Stimulated activated CD4-positive, alpha-beta T cell treated with anti-CD3 and anti-CD28 coated beads, Interleukin-4, amount 100 ng/mL, for 24 hours (primary cell): ENCODE results near the gene MAP3K7.
A peak's percentile ranks its signal among the peaks of the same experiment; 100 is the strongest.

ENCODE experiments used
- DNase-seq: peaks from one replicate; pipeline ENCODE4 v3.0.0-alpha.2; 2020

The MAP3K7 gene

DNA sequence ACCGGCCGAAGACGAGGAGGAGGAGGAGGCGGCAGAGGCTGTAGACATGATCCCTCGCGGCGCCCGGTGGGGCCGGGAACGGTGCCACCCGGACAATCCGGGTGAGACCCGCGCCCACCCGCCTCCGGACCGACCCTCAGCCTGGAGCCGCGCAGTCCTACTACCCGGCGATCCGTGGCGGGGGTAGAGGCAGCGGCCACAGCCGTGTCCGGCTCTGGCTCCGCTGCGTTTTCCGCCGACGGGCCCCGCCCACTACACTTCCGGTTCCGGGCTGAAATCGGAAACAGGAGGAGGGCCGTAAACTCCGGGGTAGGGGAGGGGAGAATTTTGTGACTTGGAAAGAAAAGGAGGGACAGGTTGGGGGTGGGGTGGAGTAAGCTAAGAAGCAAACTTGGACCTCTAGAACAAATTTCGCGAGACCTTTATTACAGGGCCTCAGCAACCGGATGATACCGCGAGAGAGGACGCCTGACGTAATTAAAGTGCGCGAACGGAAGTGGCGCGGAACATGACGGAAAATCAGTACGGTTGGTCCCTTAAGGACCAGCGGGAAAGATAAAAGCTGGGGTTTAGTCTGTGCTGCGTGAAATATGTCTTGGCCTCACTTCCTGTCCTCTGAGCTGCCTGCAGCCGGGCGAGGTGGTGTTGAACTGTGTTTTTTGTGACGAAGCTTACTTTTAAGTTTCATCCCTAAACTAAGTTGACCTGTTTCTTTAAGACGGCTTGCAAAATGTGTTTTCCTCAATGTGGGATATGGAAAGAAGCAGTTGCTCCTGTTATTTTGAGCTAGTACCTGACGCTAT is at the start of gene MAP3K7:
Gene MAP3K7, minus strand, starts transcription at position 237 of the 803 bp plus-strand sequence. Its CDS starts 189 bp downstream, at position 48.
- peak; percentile 93 for DNase-seq

DNA sequence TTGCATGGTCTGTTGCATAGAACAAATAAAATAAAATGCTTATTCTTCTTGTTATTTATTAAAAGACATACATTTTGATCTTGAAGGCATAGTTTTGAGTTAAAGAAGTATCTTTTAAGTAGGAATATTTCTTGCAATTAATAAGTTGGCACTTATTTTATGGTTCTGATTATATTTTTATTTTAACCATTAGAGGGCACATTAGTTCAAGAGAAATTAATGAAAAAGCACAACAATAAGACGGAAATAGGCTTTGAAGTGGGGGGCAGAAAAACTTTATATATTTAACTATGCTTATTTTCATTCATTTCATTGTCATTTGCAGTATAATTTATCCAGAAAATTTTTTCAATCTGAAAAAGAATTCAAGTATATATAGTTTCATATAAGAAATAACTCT is 44.2 kb upstream of the MAP3K7 start:
- no peak for DNase-seq

DNA sequence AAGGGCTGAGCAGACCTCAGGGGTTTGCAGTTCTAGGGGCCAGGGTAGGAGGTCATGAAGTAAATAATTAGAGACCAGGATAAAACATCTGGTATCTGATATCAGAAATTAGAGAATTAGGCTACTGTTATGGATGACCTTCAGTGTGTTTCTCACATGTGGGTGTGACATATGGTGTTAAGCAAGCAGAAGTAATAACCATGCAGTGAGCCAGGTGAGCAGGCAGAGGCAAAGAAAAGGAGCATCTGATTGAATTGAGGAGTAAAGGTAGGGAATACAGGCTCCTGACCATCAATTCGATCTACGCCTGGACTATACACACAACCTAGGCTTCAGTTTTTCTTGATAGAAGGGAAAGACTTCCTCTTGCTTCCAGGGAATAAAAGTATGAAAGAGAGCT is 34.7 kb upstream of the MAP3K7 start:
- no peak for DNase-seq

DNA sequence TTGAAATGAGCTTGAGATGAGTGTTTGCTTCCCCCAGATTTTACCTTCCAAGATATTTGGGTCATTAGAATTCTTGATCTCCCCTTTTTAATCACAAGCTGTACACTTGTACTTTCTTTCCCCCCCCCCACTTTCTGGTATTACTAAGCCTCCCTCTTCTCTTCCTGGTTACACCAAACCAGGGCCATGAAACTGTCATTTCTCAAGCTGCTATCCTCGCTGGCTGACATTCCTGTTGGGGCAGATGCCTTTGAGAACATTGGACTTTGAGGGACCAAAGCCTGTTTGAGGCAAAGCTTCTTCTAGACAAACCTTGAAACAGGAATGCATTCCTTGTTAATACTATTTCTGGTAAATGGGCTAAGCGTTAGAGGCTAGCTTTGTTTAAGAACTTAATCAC is 32.3 kb upstream of the MAP3K7 start:
- DNase-seq: no peak

DNA sequence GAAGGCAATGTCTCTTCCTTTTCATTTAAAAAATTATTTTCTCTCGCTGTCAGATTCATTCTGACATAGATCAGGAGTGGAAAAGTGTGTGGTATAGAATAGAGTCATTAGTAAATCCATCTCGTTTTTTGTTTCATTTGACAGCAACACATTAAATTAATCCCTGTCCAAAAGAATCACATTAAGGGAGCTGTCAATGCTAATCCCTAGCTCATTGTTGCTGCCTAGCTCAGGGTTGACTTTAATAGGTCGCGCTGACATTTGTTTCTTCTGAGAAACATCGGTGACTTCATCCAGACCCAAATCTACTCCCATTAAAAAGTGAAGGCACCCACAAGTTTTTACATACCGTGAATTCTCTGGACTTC is 25.4 kb upstream of the MAP3K7 start:
- no peak for DNase-seq

DNA sequence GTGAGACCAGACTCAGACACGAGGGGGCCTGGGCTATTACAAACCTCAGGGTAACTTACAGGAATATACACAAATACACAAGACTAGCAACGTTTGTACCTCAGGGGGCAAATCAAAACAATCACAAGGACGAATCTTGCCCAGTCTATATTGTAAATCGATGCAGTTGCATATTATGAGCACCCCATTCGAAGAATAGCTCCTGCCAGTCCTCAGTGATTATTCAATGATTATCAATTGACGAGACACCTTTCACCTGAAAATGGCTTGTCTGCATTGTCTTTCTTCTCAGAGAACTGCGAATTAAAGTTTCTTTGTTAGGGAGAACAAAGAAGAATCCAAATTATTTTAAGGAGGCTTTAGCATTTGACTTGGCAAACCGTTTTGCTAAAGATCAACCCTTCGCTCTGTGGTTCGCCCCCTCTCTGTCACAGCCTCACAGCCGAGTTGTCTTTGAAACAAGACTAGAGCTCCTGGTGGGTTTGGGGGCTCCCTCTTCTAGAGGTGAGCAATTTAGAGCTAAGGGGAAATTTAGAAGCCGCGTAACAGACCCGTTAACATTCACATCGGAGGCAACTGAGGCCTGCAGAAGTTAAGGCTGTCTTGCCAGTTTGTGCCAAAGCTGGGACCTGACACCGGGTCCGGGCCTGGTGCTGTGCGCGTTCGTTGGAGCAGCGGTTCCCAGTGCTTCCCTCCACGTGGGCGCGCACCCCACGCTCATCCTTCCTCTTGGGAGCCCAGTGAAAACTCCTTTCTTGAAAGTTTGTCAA is 24.9 kb upstream of the MAP3K7 start:
- no peak for DNase-seq

DNA sequence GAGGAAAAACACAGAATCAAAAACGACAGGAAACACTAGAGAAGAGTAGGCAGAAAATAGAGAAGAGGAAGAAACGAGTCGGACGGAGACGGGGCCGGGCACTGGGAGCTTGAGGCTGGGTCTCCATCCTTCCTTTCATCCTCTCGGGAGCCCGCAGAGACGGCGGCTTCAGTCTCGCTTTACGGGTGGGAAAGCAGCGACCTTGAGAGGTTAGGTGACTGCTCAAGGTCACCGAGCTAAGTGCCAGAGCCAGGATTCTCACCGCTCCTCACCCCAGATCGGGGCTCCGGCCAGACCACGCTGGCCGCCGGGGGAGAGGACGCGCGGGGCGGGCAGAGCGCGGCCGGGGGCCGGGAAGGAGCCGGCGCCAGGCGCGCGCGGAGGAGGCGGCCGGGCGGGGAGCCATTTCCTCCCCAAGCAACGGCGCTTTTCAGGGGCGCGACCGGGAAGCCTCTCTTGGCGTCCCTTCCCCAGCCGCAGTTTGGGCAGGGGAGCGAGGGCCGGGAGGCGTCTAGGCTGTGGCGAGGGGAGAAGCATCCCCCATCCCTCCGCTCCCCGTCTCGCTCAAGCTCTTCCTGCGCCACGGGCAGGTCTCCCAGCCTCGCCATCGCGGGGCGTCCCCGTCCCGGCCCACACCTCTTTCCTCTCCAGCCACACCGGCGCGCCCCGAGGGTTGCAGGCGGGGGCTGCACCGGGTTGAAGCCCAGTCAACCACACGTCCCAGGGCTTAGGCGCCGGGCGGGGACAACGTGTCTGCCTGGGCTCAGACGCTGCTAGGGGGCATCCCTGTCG is 24.1 kb upstream of the MAP3K7 start:
- DNase-seq: peak; percentile 21

DNA sequence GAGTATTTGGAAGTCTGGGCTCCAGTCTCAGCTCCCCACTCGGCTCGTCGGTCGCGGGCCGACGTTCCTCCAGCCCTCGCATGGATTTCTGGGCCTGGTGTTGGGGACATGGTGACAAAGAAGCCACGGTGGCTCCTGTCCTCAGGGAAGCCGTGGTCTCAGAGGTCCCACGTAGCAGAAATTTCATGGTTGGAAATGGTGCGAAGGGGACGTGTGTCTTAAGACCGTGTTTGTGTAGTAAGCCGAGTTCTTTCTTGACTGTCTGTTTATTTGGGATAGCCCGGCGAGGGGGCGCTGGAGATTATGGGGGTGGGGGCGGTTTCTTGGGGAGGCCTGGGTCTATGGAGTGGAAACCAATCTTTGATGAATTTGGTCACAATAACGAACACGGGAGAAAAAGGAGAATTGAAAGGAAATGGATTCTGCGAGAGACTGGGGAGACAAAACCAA is 23.5 kb upstream of the MAP3K7 start:
- no peak for DNase-seq

DNA sequence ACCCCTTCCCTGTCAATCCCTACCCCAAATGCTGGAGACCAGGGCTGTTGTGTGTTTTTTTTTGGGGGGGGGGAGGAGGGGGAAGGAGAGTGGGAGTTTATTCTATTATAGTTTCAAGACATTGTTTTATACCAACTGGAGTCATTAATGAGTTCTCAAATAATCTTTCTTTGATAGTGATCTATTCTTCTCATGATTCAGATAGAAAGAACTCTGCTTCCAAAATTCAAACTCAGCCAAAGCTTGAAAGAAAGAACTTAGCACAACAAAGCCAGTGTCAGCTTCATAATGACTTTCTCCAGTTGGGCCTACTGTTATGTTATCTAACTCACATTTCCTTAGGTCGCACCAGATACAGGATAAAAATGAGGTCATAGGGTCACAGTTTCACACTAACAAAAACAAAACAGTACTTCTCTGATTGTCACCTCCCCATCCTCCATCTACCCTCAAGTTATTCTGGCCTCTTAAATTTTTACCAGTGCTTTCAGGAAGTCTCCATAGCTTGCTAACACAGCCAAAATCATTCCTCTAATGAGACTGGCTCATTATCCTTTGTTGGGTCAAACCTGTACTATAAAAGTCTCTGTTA is 19.0 kb upstream of the MAP3K7 start:
- no peak for DNase-seq

DNA sequence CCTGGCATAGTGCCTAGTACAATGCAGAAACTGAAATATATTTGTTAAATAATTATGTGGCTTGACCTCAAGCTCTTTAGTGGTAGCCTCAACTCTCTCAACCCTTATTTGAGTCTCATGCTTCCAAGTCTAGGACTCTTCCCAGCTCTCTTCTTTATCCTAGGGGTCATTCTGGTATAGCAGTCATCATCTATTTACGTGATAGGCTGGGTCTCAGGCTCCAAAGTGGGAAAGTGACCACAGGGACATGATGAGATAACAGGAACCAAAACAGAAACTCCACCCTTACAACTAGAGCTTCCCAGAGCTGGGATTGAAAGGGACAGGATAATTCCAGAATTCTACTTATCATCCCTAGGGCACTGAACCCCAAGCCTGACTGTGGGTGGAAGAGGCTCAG is 17.7 kb upstream of the MAP3K7 start:
- DNase-seq: no peak

DNA sequence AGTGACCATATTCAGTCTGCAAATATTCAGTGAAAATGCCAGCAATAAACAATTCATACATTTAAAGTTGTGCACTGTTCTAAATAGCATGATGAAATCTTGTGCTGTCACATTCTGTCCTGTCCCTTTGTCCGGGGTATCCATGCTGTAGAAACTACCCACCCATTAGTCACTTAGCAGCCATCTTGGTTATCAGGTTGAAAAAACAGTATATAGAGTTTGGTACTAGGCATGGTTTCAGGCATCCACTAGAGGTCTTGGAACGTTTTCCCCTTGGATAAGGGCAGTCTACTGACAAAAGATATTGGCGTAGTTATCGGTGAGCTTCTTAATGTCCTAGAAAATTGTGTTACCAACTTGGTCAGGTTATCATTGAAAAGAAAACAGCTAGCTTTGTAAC is 12.3 kb upstream of the MAP3K7 start:
- DNase-seq: no peak

DNA sequence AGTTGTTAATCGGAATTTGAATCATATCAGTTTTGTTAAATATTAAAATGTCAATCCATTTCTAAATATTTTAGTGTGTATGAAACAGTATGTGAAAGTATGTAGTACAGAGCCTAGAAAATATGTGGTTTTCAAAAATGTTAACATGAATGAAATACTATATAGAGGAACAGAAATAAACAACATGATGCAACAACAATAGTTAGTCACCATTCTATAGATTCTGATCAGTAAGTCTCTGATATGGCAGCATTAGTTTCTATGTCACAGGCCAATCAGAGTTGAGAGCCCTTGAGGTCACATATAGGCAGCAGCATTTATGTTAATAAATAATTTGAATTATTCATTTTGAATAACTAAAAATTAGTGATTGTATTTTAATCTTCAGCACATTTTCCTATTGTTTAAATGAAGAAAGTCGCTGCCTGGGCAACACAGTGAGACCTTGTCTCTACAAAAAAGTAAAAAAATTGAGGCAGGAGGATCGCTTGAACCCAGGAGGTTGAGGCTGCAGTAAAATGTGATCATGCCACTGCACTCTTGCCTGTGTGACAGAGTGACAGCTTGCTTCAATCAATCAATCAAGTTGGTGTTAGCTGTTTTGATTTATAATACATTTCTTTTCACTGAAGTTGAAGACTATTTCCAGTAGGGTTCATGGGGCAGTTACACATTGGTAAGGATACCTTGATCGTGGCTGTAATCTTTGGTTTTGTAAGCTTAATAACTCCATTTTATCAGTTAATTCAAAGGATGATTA is 11.5 kb upstream of the MAP3K7 start:
- DNase-seq: no peak

DNA sequence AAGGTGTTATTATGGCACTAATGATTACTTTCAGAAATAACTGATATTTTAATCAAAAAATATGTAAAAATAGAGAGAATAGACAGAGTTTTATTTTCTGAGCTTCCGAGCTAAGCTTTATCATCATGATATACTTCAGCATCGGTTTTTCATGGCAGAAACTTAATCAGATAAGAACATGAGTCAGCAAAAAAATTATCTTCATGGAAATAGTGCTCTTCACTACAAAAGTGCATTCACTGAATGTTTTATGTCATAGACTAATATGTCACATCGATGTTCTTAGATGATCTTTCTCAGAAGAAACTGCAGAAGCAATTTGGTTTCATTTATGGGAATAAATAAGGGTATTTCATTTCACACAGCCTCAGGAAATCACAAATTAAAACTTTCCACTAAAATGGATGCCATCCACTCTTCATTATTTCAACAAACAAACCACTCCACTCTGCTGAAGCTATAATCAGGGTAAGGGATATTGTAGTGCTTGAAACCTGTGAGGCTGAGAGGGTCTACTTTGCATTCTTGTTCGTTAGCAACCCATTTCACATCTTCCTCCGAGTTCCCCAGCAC is 10.2 kb upstream of the MAP3K7 start:
- no peak for DNase-seq

DNA sequence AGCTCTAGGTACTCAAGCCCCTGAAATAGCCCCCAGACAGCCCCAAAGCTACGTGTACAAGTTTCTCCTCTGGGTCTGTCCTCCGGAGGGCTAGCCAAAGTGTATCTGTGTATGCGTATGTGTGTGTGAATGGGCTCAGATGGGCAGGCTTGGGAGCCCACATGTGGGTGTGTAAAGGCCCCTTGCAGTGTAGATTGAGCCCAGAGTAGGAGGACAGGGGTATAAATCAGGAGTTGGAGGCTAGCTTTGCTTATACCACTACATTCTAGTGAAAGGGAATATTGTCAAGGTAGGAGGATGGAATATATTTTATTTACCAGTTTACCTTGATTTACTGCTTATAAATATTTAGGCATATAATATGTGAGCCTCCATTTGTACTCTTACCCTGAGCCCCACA is 9.0 kb upstream of the MAP3K7 start:
- no peak for DNase-seq

DNA sequence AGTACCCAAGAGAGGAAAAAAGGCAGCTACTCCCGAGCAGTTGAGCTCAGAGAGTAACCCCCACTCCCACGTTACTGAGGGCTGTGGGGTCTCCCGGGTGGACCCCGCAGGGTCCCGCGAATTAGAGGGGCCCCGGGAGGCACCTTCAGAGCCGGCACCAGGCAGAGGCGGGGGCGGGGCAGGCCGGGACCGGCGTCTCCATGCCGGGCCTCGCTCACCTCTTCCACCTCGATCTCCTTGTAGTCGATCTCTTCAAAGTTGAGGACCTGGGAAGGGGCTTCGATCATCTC is 381 bp downstream of the MAP3K7 start:
- DNase-seq: peak; percentile 40

DNA sequence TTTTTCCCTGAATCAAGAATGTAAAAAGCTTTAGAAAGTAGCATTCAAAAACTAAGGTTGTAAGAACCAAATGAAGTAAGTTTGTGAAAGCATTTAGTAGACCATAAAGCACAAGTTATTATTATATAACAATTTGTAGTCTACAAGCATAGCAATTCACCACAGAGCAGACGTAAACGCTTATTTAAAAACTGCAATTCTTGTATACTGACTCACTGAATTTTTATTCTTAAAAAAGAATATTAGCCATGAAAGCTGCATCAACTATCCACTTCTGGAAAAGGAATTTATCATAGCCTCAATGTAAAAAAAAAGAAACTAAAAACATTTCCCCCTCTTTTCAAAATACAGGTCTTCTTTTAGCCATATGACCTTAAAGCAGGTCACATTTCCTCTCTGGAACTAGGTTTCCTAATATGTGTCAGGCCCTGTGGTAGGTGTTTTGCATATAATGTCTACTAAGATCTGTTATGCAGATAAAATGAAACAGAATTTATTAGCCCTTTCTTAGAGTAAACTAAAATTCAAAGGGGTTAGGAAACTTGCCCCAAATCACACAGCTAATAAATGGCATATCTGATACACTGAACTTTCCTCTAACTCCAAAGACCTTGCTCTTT is 2.1 kb downstream of the MAP3K7 start:
- no peak for DNase-seq

DNA sequence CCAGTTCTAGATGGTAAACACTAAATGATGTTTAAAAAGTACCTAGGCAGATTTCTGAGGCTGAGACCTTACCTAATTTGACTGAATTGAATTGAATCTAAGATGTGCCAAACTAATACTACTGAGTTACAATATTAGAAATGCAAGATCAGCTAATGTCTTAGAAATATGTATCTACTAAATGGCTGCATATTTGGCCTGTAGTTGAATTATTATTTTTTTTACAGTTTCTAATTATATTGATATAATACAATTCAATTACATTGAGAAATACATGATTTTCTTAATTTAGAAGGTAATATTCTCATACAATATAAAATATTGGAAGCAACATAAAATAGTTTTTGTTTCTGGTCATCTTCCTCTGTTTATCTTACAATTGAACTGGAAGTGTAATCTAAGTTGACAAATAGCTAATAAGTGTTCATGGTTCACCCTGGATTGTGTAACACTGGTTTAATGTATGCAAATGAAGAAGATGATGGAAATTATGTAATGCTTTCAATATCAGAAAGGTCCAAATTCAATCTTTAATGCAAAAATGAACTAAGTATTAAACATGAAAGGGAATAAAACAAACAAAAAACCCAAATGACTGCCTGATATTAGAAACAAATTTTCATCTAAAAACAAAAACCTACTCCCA is 2.9 kb downstream of the MAP3K7 start:
- DNase-seq: no peak

DNA sequence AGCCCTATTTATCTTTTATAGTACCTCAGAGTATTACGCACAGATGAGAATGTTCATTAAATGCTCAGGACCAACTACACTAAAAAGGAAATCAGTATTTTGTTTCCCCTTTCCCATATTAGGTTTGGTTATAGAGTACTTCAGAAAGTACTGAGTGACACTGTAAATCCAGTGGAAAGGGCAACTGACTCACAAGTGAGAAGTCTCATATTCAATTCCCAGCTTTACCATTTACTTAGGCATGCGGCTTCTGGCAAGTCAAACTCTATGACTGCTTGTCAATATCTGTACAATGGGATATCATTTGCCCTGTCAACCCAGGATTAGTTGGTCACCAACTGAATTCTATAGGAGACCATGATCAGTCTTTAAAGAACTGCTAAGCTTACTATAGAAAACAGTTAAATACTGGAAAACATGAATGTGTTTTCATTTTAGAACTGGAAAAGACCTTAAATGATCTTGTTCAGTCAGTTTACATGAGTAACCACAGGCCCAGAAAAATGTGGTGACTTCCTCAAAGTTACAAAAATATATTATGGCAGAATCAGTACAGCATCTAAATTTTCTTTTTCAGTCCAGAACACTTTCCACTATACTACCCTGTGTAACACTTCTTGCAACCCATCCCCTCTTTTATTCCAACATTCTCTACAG is 3.6 kb downstream of the MAP3K7 start:
- no peak for DNase-seq

DNA sequence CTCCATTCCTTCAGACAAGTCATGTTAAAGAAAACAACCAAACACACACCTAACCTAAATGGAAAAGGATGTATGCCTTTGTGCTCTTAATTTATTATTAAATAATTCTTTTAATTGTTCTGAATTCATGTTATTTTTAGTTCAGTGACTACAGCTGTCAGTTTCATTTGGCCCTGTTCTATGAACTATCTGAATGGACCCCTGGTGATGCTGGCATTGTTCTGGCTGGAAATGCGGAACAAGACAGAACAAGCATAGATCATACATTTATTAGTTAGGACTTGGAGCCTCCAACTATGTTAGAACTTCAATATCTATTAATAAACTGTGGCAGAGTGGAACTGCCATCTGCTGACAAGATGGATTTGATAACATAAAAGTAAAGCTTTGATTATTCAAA is 5.7 kb downstream of the MAP3K7 start:
- DNase-seq: no peak

DNA sequence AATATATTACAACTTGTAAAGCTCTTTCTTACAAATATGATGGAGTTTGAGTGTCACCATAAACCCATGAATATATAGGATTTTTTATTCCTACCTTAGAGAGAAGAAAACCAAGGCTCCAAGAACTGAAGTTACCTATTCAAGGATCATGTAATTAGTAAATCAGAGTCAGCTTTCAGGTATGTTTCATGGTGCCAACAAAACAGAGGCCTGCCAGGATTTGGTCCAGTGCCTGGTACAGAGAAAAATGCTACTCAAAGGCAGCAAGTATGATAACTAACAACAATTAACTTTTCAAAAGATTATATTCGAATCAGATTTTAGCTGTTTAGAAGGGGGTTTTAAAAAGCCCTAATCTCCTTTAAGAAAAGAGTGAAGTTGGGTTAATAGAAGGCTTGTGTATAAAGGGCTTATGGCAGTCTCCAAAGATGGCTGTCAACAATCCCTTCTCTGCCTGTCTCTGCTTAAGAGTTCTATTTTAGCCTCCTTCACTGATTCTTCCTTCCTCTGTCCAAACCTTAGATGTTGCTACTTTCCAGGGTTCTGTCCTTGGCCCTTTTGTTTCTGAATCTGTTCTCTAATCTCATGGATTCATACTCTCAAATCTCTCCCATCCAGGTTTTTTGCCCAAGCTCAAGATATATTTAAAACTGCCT is 7.8 kb downstream of the MAP3K7 start:
- DNase-seq: no peak
